HG03095 (cell line): ENCODE data around the gene MAP4K3.

ENCODE experiments used
- ATAC-seq: cut with Tn5 transposase; IDR thresholded peaks from one replicate; pipeline ENCODE4 v1.9.1; 2021; ENCODE audit warnings: moderate library complexity; ENCODE audit not compliant: unreplicated experiment

Gene MAP4K3

DNA sequence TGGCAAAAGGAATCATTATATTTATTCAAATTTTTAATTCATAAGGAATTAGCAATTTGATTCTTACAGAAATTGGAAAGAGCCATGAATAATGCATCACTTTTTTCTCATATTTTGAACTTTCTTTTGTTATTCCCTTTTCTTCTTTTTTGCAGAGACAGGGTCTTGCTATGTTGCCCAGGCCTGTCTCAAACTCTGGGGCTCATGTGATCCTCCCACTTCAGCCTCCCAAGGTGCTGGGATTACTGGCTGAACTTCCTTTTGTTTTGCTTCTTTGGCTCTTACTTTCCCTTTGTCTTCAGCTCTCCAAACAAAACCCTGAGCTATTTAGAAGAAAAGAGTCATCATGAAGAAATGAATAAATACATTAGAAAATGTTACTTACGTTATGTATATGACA lies 224.1 kb downstream of the MAP4K3 start:
- no peak for ATAC-seq

DNA sequence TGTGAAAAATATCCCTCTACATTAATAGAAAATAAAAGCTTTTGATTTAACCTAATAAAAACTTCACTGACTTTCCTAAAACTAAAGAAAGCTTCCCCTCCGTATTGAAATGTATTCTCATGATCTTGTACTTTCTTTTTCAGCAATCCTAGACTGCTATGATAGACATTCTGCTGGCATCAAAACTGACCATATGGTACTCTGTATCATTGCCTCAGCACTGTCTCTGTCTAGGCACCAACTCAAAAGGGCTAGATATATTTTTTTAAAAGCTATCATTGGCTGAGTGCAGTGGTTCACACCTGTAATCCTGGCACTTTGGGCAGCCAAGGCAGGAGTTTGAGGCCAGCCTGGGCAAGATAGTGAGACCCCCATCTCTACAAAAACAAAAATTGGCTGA lies 226.2 kb downstream of the MAP4K3 start:
- no peak for ATAC-seq

DNA sequence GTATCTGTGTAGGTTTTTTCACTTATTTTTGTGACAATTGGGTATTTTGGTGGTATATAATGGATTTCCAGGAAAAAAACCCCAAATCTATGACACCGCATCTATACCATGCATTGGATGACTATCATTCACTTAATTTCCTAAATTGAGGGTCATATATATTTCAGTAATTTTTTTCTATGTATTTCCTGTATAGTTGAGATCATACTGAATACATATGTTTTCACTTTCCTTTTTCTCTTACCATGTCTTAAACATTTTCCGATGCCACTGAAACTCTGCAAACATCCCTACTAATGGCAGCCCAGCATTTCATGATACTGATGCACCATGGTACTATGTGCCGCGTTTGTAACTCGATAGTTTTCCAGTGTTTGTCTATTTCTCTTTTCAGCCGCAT lies 233.7 kb downstream of the MAP4K3 start:
- ATAC-seq, result no peak

DNA sequence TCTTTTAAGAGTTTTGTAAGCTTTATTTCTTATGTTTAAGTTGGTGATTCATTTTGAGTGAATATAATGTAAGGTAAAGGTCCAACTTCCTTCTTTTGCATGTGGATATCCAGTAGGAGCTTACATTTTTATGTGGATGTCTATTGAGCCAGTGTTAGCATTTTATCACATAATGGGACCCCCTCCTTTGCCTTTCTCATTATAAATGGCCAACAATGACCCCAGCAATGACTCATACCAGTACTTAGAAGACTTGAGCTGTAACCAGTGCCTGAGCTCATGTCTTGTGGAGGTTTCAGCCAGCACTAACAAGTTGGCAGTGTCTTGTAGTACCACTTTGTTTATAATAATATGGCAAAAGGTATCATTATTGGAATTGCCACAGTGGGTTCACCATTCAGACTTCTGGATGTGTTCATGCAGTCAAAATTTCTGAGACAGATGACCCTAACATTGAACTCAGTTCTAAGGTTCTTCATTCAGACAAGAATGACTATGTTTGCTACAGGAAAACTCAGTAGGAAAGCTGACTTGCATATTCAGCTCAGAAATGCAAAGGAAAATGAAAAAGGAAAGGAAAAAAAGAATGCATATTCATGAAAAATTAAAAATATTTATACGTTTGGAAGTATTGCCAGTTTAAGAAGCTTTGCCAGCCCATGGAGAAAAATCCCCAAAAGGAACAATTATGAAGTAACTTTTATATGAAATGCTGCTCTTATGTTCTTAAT lies 234.3 kb downstream of the MAP4K3 start:
- ATAC-seq, result no peak
